Osteoblast (primary cell): Measurements from ENCODE around the gene GNAI2. TPM values are rescaled to one million over a fixed set of nuclear protein-coding genes. Genes with fewer than 3 reads are reported as not detected.
"Not testable (repeated sequence)": the region's sequence is repeated elsewhere in the genome, so short reads cannot be mapped to it uniquely, and the experiment has no call there.

Source experiments
- DNase-seq: peaks from one replicate; pipeline ENCODE4 v3.0.0; 2011; ENCODE audit warnings: low spot score, mixed read lengths; ENCODE audit not compliant: insufficient read length; ENCODE audit errors: missing footprints
- H2AFZ ChIP-seq: 2 replicates; pipeline ENCODE4 v1.6.0; 2011; ENCODE audit warnings: mild to moderate bottlenecking, low read length
- H3K27ac ChIP-seq: 2 replicates; pipeline ENCODE4 v1.5.1; 2011; ENCODE audit warnings: mild to moderate bottlenecking, low read depth, low read length, moderate library complexity
- H3K27me3 ChIP-seq: 2 replicates; pipeline ENCODE4 v1.6.0; 2012; ENCODE audit warnings: mild to moderate bottlenecking, control low read depth, inconsistent platforms, low read length, moderate library complexity; ENCODE audit not compliant: insufficient read depth
- H3K36me3 ChIP-seq: 2 replicates; pipeline ENCODE4 v1.5.1; 2011; ENCODE audit warnings: mild to moderate bottlenecking, low read length, control low read depth, moderate library complexity; ENCODE audit not compliant: insufficient read depth
- H3K4me1 ChIP-seq: 2 replicates; pipeline ENCODE4 v1.5.1; 2011; ENCODE audit warnings: mild to moderate bottlenecking, low read length, control low read depth, moderate library complexity; ENCODE audit not compliant: insufficient read depth
- H3K4me2 ChIP-seq: 2 replicates; pipeline ENCODE4 v1.6.0; 2011; ENCODE audit warnings: mild to moderate bottlenecking, low read length; ENCODE audit not compliant: insufficient read depth
- H3K4me3 ChIP-seq: fragments of 200-600 bp; sonication (generic); 3 replicates; pipeline ENCODE4 v1.5.1; 2012; ENCODE audit warnings: mild to moderate bottlenecking, low read length, inconsistent platforms; ENCODE audit not compliant: insufficient read depth
- H3K79me2 ChIP-seq: 2 replicates; pipeline ENCODE4 v1.6.0; 2012; ENCODE audit warnings: mild to moderate bottlenecking, low read length, control low read depth, inconsistent platforms; ENCODE audit not compliant: insufficient read depth
- H3K9me3 ChIP-seq: 2 replicates; pipeline ENCODE4 v1.5.1; 2011; ENCODE audit warnings: low read depth, low read length, control low read depth
- H4K20me1 ChIP-seq: 2 replicates; pipeline ENCODE4 v1.6.0; 2012; ENCODE audit warnings: mild to moderate bottlenecking, low read length, control low read depth; ENCODE audit not compliant: insufficient read depth
- total RNA-seq: library from RNA; depleted of rRNA; stranded (reverse); fragments of >200 nt; gene quantifications from 2 replicates; pipeline ENCODE4 v1.2.3, GENCODE V29; 2012
- TF ChIP-seq, protein P1 (sequence below): IDR thresholded peaks from 2 replicates; pipeline ENCODE4 v1.5.1; 2011; ENCODE audit warnings: mild to moderate bottlenecking, low read depth, low read length, moderate library complexity; ENCODE audit errors: extremely low read depth

The GNAI2 gene
- total RNA-seq, 1 donor = 223 TPM

DNA sequence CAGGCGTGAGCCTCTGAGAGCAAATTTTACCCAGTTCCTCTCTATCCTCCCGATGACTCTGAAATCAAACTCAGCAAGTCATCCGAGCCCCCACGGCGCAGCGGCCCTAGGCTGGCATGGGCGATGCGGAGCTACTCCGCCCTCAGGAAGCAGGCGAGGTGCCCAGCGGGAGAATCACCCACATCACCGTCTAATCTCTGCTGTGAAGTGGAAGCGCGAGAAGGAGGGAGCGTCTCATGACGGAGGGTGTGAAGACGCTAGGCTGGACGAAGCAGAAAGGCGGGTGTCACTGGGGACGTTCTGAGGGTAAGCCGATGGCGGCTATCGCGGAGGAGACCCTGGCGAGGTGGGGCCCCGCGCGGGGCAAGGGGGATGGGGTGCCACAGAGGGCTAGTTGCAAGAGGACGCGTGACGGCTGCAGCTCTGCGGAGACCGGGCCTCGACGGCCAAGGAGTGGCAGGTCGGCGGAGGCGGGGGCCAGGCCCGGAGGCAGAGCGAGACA lies 9.1 kb upstream of the GNAI2 start:
- peaks cover 11% of the 10 kb centered on the region for H3K27me3 ChIP-seq
- H3K36me3 ChIP-seq = no peaks in the 10 kb centered on the region
- no peaks in the 10 kb centered on the region for H3K79me2 ChIP-seq
- TF ChIP-seq, protein P1, sequence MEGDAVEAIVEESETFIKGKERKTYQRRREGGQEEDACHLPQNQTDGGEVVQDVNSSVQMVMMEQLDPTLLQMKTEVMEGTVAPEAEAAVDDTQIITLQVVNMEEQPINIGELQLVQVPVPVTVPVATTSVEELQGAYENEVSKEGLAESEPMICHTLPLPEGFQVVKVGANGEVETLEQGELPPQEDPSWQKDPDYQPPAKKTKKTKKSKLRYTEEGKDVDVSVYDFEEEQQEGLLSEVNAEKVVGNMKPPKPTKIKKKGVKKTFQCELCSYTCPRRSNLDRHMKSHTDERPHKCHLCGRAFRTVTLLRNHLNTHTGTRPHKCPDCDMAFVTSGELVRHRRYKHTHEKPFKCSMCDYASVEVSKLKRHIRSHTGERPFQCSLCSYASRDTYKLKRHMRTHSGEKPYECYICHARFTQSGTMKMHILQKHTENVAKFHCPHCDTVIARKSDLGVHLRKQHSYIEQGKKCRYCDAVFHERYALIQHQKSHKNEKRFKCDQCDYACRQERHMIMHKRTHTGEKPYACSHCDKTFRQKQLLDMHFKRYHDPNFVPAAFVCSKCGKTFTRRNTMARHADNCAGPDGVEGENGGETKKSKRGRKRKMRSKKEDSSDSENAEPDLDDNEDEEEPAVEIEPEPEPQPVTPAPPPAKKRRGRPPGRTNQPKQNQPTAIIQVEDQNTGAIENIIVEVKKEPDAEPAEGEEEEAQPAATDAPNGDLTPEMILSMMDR = no peak
- no peaks in the 10 kb centered on the region for H3K9me3 ChIP-seq
- H3K4me1 ChIP-seq = peaks cover 21% of the 10 kb centered on the region
- peak overlapping the region; percentile 97 for H2AFZ ChIP-seq
- peak; percentile 92 for DNase-seq
- peak overlapping the region; percentile 89 for H3K4me2 ChIP-seq
- H4K20me1 ChIP-seq = no peaks in the 10 kb centered on the region
- peak overlapping the region; percentile 81 for H3K4me3 ChIP-seq
- peak overlapping the region; percentile 41 for H3K27ac ChIP-seq

DNA sequence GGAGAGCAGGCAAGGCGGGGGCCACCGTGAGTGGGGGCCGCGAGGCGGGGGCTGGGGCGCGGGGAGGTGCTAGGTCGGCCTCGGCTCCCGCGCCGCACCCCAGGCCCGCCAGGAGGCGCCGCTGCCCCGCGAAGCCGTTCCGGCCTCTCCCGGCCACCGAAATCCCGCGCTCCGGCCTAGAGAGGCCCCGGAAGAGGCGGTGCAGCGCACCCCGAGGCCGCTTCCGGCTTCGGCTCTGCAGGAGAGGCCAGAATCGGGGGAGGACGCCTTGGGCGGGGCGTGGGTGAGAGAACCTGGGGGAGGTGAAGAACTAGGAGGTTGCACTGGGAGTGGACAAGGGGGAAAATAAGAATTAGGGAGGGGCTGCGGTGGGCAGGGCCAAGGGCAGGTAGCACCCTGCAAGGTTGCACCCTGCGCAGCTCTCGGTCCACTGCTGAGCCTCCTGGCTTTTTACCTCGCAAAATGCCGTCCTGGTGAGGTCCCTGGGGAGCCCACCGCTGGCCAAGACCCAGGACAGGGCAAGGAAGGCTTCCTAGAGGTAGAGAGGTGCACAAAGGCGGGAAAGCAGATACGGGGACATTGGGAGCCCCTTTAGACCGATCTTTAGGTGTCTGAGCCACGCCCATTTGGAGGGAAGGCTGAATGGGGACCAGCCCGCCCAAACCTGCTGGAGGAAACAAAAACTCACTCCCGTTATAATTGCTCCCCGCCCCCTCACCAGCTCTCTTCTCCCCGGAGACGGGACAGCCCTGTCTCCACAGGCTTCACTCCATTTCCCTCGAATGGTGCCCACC lies 8.4 kb upstream of the GNAI2 start:
- H3K27me3 ChIP-seq = peaks cover 11% of the 10 kb centered on the region
- H3K4me1 ChIP-seq = peaks cover 21% of the 10 kb centered on the region
- H3K4me2 ChIP-seq = peak overlapping the region; percentile 89
- peak overlapping the region; percentile 97 for H2AFZ ChIP-seq
- no peaks in the 10 kb centered on the region for H4K20me1 ChIP-seq
- TF ChIP-seq, protein P1 = peak; percentile 55
- H3K9me3 ChIP-seq = no peaks in the 10 kb centered on the region
- no peaks in the 10 kb centered on the region for H3K79me2 ChIP-seq
- peak overlapping the region; percentile 81 for H3K4me3 ChIP-seq
- DNase-seq = peak; percentile 99
- H3K27ac ChIP-seq = no peak overlapping the region
- H3K36me3 ChIP-seq = no peaks in the 10 kb centered on the region

GRCh38 chr3:50228184-50228763 lies 7.7 kb upstream of the GNAI2 start:
- Histone ChIP-seq H3K4me3 (peak overlapping the region; percentile 81), H3K27me3 (peaks cover 11% of the 10 kb centered on the region), H3K4me2 (peak overlapping the region; percentile 89), H2AFZ (peak overlapping the region; percentile 90), H3K4me1 (peaks cover 21% of the 10 kb centered on the region)
- DNase-seq, H3K36me3 ChIP-seq, H3K9me3 ChIP-seq, H3K79me2 ChIP-seq, H3K27ac ChIP-seq, H4K20me1 ChIP-seq: not testable (repeated sequence)

- no peaks in the 10 kb centered on the region for H3K36me3 ChIP-seq
- H3K27ac ChIP-seq = no peak overlapping the region
- H3K4me3 ChIP-seq = no peak overlapping the region
- H2AFZ ChIP-seq = no peak overlapping the region
- peaks cover 6% of the 10 kb centered on the region for H3K27me3 ChIP-seq
- H3K9me3 ChIP-seq = no peaks in the 10 kb centered on the region
- no peak for DNase-seq
- no peak overlapping the region for H3K4me2 ChIP-seq
- H3K79me2 ChIP-seq = no peaks in the 10 kb centered on the region
- H3K4me1 ChIP-seq = peaks cover 21% of the 10 kb centered on the region
- no peaks in the 10 kb centered on the region for H4K20me1 ChIP-seq
- TF ChIP-seq, protein P1 = no peak
Measured at GRCh38 chr3:50229490-50229889, 6.5 kb upstream of the GNAI2 start.
